ENCODE measurements around the gene SMARCA2. TPM values are rescaled to one million over a fixed set of nuclear protein-coding genes. Genes with fewer than 3 reads are reported as not detected.
A peak's percentile ranks its signal among the peaks of the same experiment; 100 is the strongest.

The SMARCA2 gene
- total RNA-seq, 1 experiment from 2014 or later, result 77.6 TPM

DNA sequence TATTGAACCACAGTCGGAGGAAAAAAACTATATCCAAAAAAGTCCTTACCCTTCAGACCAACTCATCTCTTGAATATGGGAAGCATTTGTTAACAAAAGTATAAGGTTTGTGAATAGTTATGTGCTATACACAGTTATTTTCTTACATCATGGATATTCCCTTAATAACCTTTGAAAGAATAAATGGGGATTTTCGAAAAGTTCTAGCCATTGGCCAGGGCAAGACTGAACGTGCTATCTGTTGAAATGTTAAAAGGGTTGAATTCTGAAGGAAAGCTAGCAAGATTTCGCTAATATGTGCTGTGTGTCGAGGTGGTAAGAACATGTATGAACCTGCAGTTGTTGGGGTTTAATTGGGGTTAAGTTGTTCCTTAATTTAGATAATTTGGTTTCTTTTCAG lies 140.8 kb downstream of the SMARCA2 start:
- H3K27ac Mint-ChIP-seq (ENCODE audit: low read depth, unreplicated experiment), result peak overlapping the region; percentile 75
- H3K4me1 Mint-ChIP-seq (ENCODE audit: insufficient read depth, unreplicated experiment), result peaks cover 28% of the 10 kb centered on the region
- TF ChIP-seq, protein P1, sequence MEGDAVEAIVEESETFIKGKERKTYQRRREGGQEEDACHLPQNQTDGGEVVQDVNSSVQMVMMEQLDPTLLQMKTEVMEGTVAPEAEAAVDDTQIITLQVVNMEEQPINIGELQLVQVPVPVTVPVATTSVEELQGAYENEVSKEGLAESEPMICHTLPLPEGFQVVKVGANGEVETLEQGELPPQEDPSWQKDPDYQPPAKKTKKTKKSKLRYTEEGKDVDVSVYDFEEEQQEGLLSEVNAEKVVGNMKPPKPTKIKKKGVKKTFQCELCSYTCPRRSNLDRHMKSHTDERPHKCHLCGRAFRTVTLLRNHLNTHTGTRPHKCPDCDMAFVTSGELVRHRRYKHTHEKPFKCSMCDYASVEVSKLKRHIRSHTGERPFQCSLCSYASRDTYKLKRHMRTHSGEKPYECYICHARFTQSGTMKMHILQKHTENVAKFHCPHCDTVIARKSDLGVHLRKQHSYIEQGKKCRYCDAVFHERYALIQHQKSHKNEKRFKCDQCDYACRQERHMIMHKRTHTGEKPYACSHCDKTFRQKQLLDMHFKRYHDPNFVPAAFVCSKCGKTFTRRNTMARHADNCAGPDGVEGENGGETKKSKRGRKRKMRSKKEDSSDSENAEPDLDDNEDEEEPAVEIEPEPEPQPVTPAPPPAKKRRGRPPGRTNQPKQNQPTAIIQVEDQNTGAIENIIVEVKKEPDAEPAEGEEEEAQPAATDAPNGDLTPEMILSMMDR (IDR thresholded peaks at IDR 0.05; ENCODE audit: unreplicated experiment), result no peak
- no peaks in the 10 kb centered on the region for H3K9me3 Mint-ChIP-seq (ENCODE audit: unreplicated experiment)
- intact Hi-C loops (cut with micrococcal nuclease), result loop anchor here (5.0 kb wide), 1 partner anchor 139 kb away; the partner anchor contains the start of gene SMARCA2
- ChIA-PET POLR2A (no interaction called here), CTCF (interaction anchor here (0.7 kb wide), 1 partner anchor 1842 kb away, joined by 4 read pairs; no protein-coding TSS in a partner anchor)
- no peaks in the 10 kb centered on the region for H3K27me3 Mint-ChIP-seq (ENCODE audit: insufficient read depth, unreplicated experiment)
- peaks cover 17% of the 10 kb centered on the region for H3K36me3 Mint-ChIP-seq (ENCODE audit: insufficient read depth, unreplicated experiment)
- no peak overlapping the region for H3K4me3 Mint-ChIP-seq (ENCODE audit: unreplicated experiment)
- DNase-seq (ENCODE audit: unreplicated experiment), result no peak
- BruUV-seq (replicated peaks), result no TSS peak

DNA sequence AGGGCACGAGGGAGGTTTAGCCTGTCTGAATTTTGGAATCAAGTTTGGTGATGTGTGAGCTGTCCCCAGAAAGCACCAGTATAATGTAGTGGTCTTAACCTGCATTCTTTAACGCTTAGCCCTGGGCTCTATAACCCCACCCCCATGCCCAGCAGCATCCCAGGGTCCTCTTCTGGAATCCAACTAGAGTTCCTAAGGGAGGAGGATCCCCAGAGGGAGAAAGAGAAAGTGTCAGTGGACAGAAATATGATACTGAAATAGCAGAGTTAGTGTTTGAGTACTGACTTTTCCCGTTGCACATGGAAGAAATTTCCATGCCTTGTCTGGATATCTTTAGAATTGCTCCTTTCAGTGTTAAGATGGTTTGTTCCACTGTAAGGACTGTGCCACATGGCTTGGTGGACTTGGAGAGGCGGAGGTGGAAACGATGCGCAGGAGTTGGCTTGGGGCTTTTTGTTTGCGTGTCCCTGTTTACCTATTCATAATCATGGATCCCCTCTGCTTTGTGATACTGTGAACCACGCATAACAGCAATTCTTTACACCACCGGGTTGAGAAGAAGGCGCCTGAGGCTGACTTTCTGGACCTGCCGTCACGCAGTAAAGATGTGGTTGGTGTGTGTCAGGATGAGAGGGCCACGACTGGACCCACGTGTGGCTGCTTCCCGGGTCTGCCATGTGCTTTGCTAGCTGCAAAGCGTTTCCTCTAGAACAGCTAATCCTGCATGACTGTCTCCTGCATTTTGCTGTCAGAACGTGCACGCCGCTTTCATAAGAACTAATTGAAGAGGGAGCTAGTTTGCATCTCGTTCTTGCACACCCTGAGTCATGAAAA lies 142.3 kb downstream of the SMARCA2 start:
- H3K9me3 Mint-ChIP-seq (ENCODE audit: unreplicated experiment), result no peaks in the 10 kb centered on the region
- H3K36me3 Mint-ChIP-seq (ENCODE audit: insufficient read depth, unreplicated experiment), result peaks cover 24% of the 10 kb centered on the region
- TF ChIP-seq, protein P1 (IDR thresholded peaks at IDR 0.05; ENCODE audit: unreplicated experiment), result no peak
- CTCF ChIA-PET, result interaction anchor here (0.5 to 0.7 kb wide), 2 partner anchors 9 to 387 kb away, joined by 3 read pairs; no protein-coding TSS in a partner anchor
- peaks cover 28% of the 10 kb centered on the region for H3K4me1 Mint-ChIP-seq (ENCODE audit: insufficient read depth, unreplicated experiment)
- H3K4me3 Mint-ChIP-seq (ENCODE audit: unreplicated experiment), result peak overlapping the region; percentile 80
- H3K27ac Mint-ChIP-seq (ENCODE audit: low read depth, unreplicated experiment), result peak overlapping the region; percentile 91
- POLR2A ChIA-PET, result interaction anchor here (1.0 to 1.4 kb wide), 4 partner anchors 9 to 686 kb away, joined by 3 to 6 read pairs (median 4); partner anchors contain the start of genes PUM3 and SMARCA2
- intact Hi-C loops (cut with micrococcal nuclease), result loop anchor here (5.0 kb wide), 1 partner anchor 140 kb away; the partner anchor contains the start of gene SMARCA2
- no TSS peak for BruUV-seq (replicated peaks)
- peak; percentile 56 for DNase-seq (ENCODE audit: unreplicated experiment)
- no peaks in the 10 kb centered on the region for H3K27me3 Mint-ChIP-seq (ENCODE audit: insufficient read depth, unreplicated experiment)

DNA sequence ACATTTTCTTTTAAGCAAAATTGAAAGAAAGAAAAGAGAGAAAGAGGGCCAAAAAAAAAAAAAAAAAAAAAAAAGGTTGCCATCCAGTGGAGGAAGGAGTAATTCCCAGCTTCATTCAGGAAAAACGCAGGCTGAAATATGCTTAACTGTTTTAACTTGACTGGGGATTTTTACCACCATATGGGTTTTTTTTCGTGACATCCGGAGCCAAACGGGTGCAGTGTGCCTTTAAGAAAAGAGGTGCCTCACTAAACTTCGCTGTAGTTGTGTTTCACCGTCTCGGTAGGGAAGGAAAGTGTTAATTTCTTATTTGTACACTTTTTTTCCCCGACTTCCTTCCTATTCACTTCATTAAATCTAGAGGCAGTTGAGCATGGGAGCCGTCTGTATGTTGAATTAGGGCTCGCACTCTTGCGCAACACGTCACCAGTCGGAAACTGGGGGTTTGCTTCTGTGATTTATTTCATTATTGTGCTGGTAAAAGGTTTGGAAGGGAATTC lies 143.0 kb downstream of the SMARCA2 start:
- ChIA-PET CTCF (no interaction called here), POLR2A (interaction anchor here (1.0 to 1.6 kb wide), 6 partner anchors 8 to 686 kb away, joined by 3 to 7 read pairs (median 4); partner anchors contain the start of genes PUM3 and SMARCA2)
- H3K4me3 Mint-ChIP-seq (ENCODE audit: unreplicated experiment), result peak overlapping the region; percentile 80
- H3K27ac Mint-ChIP-seq (ENCODE audit: low read depth, unreplicated experiment), result peak overlapping the region; percentile 91
- no TSS peak for BruUV-seq (replicated peaks)
- no peaks in the 10 kb centered on the region for H3K9me3 Mint-ChIP-seq (ENCODE audit: unreplicated experiment)
- TF ChIP-seq, protein P1 (IDR thresholded peaks at IDR 0.05; ENCODE audit: unreplicated experiment), result no peak
- H3K36me3 Mint-ChIP-seq (ENCODE audit: insufficient read depth, unreplicated experiment), result peaks cover 29% of the 10 kb centered on the region
- DNase-seq (ENCODE audit: unreplicated experiment), result peak; percentile 87
- no peaks in the 10 kb centered on the region for H3K27me3 Mint-ChIP-seq (ENCODE audit: insufficient read depth, unreplicated experiment)
- H3K4me1 Mint-ChIP-seq (ENCODE audit: insufficient read depth, unreplicated experiment), result peaks cover 28% of the 10 kb centered on the region
- intact Hi-C loops (cut with micrococcal nuclease), result loop anchor here (5.0 kb wide), 1 partner anchor 141 kb away; the partner anchor contains the start of gene SMARCA2

Data from MCF 10A (cell line).